WTC11 (cell line): ENCODE measurements around the gene BICC1. TPM values are rescaled to one million over a fixed set of nuclear protein-coding genes. Genes with fewer than 3 reads are reported as not detected.

ENCODE experiments used
- ATAC-seq: fragments of 200-7000 bp; cut with Tn5 transposase; 2 replicates; pipeline ENCODE4 v1.10.0; 2021; ENCODE audit warnings: mild to moderate bottlenecking, moderate library complexity
- CTCF ChIA-PET: fragments of 300-600 bp; sonication (Branson Sonifier 250); formaldehyde crosslinking; loops from one replicate; lab custom pipeline; 2021; ENCODE audit warnings: antibody characterized with exemption; lab: Charles Lee
- POLR2A ChIA-PET: fragments of 350-600 bp; sonication (Branson Sonifier 250); formaldehyde crosslinking; loops from one replicate; lab custom pipeline; 2021; ENCODE audit warnings: antibody characterized with exemption; lab: Charles Lee
- DNase-seq: peaks from one replicate; pipeline ENCODE4 v3.0.0; 2021; ENCODE audit warnings: low spot score
- H3K27ac Mint-ChIP-seq: 2 replicates; pipeline ENCODE4 v1.8.0; 2021; ENCODE audit warnings: mixed read lengths
- H3K27me3 Mint-ChIP-seq: 2 replicates; pipeline ENCODE4 v1.8.0; 2021; ENCODE audit warnings: low read depth, mild to moderate bottlenecking, moderate library complexity, mixed read lengths
- H3K36me3 Mint-ChIP-seq: 2 replicates; pipeline ENCODE4 v1.8.0; 2021; ENCODE audit warnings: mixed read lengths
- H3K4me1 Mint-ChIP-seq: 2 replicates; pipeline ENCODE4 v1.8.0; 2022; ENCODE audit warnings: mixed read lengths
- H3K4me3 Mint-ChIP-seq: 2 replicates; pipeline ENCODE4 v1.8.0; 2021; ENCODE audit warnings: mild to moderate bottlenecking, moderate library complexity, mixed read lengths
- H3K9me3 Mint-ChIP-seq: 2 replicates; pipeline ENCODE4 v1.8.0; 2021; ENCODE audit warnings: mixed read lengths
- ATF1 ChIP-seq: sonication (generic); formaldehyde crosslinking; IDR thresholded peaks from 2 replicates; pipeline ENCODE4 v1.8.1; 2023; ENCODE audit warnings: mild to moderate bottlenecking, moderate library complexity, missing genetic modification reagents
- FOXJ3 ChIP-seq: sonication (generic); formaldehyde crosslinking; IDR thresholded peaks from 2 replicates; pipeline ENCODE4 v1.9.0; 2021; ENCODE audit warnings: missing genetic modification reagents, mild to moderate bottlenecking, borderline replicate concordance
- MXD4 ChIP-seq: fragments of 250-450 bp; sonication (Bioruptor Pico); IDR thresholded peaks from 2 replicates; pipeline ENCODE4 v1.8.0; 2021; ENCODE audit warnings: mild to moderate bottlenecking, moderate library complexity, borderline replicate concordance
- NFATC4 ChIP-seq: fragments of 250-450 bp; sonication (Bioruptor Pico); IDR thresholded peaks from 2 replicates; pipeline ENCODE4 v1.9.0; 2021; ENCODE audit warnings: mild to moderate bottlenecking
- NR1H2 ChIP-seq: sonication (generic); formaldehyde crosslinking; IDR thresholded peaks from 2 replicates; pipeline ENCODE4 v1.9.0; 2021; ENCODE audit warnings: mild to moderate bottlenecking, moderate library complexity, missing genetic modification reagents
- ZNF121 ChIP-seq: sonication (generic); formaldehyde crosslinking; IDR thresholded peaks from 2 replicates; pipeline ENCODE4 v1.8.0; 2023; ENCODE audit warnings: missing genetic modification reagents
- ZNF263 ChIP-seq: sonication (generic); formaldehyde crosslinking; IDR thresholded peaks from 2 replicates; pipeline ENCODE4 v1.8.1; 2022; ENCODE audit warnings: low read depth, mild to moderate bottlenecking, moderate library complexity, missing genetic modification reagents
- ZNF396 ChIP-seq: fragments of 250-450 bp; sonication (Bioruptor Pico); IDR thresholded peaks from 2 replicates; pipeline ENCODE4 v1.8.0; 2021; ENCODE audit warnings: mild to moderate bottlenecking, moderate library complexity, borderline replicate concordance
- ZNF423 ChIP-seq: fragments of 250-450 bp; sonication (Bioruptor Pico); IDR thresholded peaks from 2 replicates; pipeline ENCODE4 v2.1.2; 2022; ENCODE audit warnings: mild to moderate bottlenecking, moderate library complexity
- total RNA-seq: library from RNA; stranded (reverse); gene quantifications from 3 replicates; pipeline ENCODE4 v1.2.3, GENCODE V29; 2021
- TF ChIP-seq, protein P1 (sequence below): fragments of 250-450 bp; sonication (Bioruptor Pico); IDR thresholded peaks from 2 replicates; pipeline ENCODE4 v1.8.0; 2021; ENCODE audit warnings: mild to moderate bottlenecking
- TF ChIP-seq, protein P2 (sequence below): sonication (generic); formaldehyde crosslinking; IDR thresholded peaks from 2 replicates; pipeline ENCODE4 v1.8.1; 2023; ENCODE audit warnings: mild to moderate bottlenecking, missing genetic modification reagents, moderate library complexity
- TF ChIP-seq, protein P3 (sequence below): sonication (generic); formaldehyde crosslinking; IDR thresholded peaks from 2 replicates; pipeline ENCODE4 v1.8.1; 2022; ENCODE audit warnings: low read depth, missing genetic modification reagents, borderline replicate concordance
- TF ChIP-seq, protein P4 (sequence below): sonication (generic); formaldehyde crosslinking; IDR thresholded peaks from 2 replicates; pipeline ENCODE4 v1.8.0; 2023; ENCODE audit warnings: mild to moderate bottlenecking, missing genetic modification reagents
- TF ChIP-seq, protein P5 (sequence below): sonication (generic); formaldehyde crosslinking; IDR thresholded peaks from 2 replicates; pipeline ENCODE4 v1.8.1; 2022; ENCODE audit warnings: mild to moderate bottlenecking, moderate library complexity, missing genetic modification reagents
- TF ChIP-seq, protein P6 (sequence below): sonication (generic); formaldehyde crosslinking; IDR thresholded peaks from 2 replicates; pipeline ENCODE4 v1.8.0; 2022; ENCODE audit warnings: mild to moderate bottlenecking, missing genetic modification reagents
- TF ChIP-seq, protein P7 (sequence below): sonication (generic); formaldehyde crosslinking; IDR thresholded peaks from 2 replicates; pipeline ENCODE4 v1.8.0; 2022; ENCODE audit warnings: mild to moderate bottlenecking, missing genetic modification reagents
- TF ChIP-seq, protein P8 (sequence below): fragments of 250-450 bp; sonication (Bioruptor Pico); IDR thresholded peaks from 2 replicates; pipeline ENCODE4 v1.9.0; 2021; ENCODE audit warnings: moderate library complexity, mild to moderate bottlenecking, inconsistent platforms, borderline replicate concordance
- TF ChIP-seq, protein P9 (sequence below): fragments of 250-450 bp; sonication (Bioruptor Pico); IDR thresholded peaks from 2 replicates; pipeline ENCODE4 v1.9.0; 2021; ENCODE audit warnings: mild to moderate bottlenecking

BICC1 gene
- total RNA-seq, 1 experiment from 2014 or later: 0.61 TPM

DNA sequence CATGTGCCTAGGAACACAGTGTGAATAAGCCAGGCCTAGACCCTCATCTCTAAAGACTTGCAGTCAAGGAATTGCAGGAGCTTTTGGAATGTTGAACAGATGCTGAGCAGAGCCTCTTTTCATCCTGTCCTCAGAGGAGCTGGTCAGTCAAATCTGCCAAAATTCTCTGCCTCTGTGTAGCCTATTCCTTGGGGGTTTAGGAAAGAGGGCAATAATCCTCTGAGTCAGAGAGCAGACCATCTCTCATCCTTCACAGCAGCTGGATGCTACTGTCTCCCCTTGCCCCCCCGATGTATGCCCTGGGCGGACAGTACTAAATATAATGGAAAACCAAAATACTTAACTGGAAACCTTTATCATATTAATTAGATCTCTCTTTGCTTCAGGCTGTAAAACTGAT is 52.6 kb downstream of the BICC1 start:
- CTCF ChIA-PET: no interaction called here
- Mint-ChIP-seq H3K27me3 (no peaks in the 10 kb centered on the region), H3K27ac (no peak overlapping the region)
- TF ChIP-seq, protein P1, sequence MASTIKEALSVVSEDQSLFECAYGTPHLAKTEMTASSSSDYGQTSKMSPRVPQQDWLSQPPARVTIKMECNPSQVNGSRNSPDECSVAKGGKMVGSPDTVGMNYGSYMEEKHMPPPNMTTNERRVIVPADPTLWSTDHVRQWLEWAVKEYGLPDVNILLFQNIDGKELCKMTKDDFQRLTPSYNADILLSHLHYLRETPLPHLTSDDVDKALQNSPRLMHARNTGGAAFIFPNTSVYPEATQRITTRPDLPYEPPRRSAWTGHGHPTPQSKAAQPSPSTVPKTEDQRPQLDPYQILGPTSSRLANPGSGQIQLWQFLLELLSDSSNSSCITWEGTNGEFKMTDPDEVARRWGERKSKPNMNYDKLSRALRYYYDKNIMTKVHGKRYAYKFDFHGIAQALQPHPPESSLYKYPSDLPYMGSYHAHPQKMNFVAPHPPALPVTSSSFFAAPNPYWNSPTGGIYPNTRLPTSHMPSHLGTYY: no peak
- no peak for TF ChIP-seq FOXJ3 (CRISPR knock-in tag)
- TF ChIP-seq, protein P2, sequence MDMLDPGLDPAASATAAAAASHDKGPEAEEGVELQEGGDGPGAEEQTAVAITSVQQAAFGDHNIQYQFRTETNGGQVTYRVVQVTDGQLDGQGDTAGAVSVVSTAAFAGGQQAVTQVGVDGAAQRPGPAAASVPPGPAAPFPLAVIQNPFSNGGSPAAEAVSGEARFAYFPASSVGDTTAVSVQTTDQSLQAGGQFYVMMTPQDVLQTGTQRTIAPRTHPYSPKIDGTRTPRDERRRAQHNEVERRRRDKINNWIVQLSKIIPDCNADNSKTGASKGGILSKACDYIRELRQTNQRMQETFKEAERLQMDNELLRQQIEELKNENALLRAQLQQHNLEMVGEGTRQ (CRISPR knock-in tag): no peak
- TF ChIP-seq, protein P3, sequence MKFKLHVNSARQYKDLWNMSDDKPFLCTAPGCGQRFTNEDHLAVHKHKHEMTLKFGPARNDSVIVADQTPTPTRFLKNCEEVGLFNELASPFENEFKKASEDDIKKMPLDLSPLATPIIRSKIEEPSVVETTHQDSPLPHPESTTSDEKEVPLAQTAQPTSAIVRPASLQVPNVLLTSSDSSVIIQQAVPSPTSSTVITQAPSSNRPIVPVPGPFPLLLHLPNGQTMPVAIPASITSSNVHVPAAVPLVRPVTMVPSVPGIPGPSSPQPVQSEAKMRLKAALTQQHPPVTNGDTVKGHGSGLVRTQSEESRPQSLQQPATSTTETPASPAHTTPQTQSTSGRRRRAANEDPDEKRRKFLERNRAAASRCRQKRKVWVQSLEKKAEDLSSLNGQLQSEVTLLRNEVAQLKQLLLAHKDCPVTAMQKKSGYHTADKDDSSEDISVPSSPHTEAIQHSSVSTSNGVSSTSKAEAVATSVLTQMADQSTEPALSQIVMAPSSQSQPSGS (CRISPR knock-in tag): no peak
- TF ChIP-seq, protein P4, sequence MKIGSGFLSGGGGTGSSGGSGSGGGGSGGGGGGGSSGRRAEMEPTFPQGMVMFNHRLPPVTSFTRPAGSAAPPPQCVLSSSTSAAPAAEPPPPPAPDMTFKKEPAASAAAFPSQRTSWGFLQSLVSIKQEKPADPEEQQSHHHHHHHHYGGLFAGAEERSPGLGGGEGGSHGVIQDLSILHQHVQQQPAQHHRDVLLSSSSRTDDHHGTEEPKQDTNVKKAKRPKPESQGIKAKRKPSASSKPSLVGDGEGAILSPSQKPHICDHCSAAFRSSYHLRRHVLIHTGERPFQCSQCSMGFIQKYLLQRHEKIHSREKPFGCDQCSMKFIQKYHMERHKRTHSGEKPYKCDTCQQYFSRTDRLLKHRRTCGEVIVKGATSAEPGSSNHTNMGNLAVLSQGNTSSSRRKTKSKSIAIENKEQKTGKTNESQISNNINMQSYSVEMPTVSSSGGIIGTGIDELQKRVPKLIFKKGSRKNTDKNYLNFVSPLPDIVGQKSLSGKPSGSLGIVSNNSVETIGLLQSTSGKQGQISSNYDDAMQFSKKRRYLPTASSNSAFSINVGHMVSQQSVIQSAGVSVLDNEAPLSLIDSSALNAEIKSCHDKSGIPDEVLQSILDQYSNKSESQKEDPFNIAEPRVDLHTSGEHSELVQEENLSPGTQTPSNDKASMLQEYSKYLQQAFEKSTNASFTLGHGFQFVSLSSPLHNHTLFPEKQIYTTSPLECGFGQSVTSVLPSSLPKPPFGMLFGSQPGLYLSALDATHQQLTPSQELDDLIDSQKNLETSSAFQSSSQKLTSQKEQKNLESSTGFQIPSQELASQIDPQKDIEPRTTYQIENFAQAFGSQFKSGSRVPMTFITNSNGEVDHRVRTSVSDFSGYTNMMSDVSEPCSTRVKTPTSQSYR (CRISPR knock-in tag): no peak
- no peak for TF ChIP-seq NFATC4 (CRISPR knock-in tag)
- TF ChIP-seq, protein P5, sequence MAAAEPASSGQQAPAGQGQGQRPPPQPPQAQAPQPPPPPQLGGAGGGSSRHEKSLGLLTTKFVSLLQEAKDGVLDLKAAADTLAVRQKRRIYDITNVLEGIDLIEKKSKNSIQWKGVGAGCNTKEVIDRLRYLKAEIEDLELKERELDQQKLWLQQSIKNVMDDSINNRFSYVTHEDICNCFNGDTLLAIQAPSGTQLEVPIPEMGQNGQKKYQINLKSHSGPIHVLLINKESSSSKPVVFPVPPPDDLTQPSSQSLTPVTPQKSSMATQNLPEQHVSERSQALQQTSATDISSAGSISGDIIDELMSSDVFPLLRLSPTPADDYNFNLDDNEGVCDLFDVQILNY (CRISPR knock-in tag): no peak
- TF ChIP-seq, protein P6, sequence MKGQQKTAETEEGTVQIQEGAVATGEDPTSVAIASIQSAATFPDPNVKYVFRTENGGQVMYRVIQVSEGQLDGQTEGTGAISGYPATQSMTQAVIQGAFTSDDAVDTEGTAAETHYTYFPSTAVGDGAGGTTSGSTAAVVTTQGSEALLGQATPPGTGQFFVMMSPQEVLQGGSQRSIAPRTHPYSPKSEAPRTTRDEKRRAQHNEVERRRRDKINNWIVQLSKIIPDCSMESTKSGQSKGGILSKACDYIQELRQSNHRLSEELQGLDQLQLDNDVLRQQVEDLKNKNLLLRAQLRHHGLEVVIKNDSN: no peak
- TF ChIP-seq ATF1 (CRISPR knock-in tag): no peak
- no peak for TF ChIP-seq MXD4
- TF ChIP-seq, protein P7, sequence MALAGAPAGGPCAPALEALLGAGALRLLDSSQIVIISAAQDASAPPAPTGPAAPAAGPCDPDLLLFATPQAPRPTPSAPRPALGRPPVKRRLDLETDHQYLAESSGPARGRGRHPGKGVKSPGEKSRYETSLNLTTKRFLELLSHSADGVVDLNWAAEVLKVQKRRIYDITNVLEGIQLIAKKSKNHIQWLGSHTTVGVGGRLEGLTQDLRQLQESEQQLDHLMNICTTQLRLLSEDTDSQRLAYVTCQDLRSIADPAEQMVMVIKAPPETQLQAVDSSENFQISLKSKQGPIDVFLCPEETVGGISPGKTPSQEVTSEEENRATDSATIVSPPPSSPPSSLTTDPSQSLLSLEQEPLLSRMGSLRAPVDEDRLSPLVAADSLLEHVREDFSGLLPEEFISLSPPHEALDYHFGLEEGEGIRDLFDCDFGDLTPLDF (CRISPR knock-in tag): no peak
- TF ChIP-seq ZNF263 (CRISPR knock-in tag): no peak
- TF ChIP-seq ZNF121: no peak
- no peak for TF ChIP-seq NR1H2 (CRISPR knock-in tag)
- TF ChIP-seq ZNF423 (CRISPR knock-in tag): no peak
- no peak for TF ChIP-seq ZNF396 (CRISPR knock-in tag)
- TF ChIP-seq, protein P8, sequence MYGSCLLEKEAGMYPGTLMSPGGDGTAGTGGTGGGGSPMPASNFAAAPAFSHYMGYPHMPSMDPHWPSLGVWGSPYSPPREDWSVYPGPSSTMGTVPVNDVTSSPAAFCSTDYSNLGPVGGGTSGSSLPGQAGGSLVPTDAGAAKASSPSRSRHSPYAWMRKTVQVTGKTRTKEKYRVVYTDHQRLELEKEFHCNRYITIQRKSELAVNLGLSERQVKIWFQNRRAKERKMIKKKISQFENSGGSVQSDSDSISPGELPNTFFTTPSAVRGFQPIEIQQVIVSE (CRISPR knock-in tag): no peak
- TF ChIP-seq, protein P9, sequence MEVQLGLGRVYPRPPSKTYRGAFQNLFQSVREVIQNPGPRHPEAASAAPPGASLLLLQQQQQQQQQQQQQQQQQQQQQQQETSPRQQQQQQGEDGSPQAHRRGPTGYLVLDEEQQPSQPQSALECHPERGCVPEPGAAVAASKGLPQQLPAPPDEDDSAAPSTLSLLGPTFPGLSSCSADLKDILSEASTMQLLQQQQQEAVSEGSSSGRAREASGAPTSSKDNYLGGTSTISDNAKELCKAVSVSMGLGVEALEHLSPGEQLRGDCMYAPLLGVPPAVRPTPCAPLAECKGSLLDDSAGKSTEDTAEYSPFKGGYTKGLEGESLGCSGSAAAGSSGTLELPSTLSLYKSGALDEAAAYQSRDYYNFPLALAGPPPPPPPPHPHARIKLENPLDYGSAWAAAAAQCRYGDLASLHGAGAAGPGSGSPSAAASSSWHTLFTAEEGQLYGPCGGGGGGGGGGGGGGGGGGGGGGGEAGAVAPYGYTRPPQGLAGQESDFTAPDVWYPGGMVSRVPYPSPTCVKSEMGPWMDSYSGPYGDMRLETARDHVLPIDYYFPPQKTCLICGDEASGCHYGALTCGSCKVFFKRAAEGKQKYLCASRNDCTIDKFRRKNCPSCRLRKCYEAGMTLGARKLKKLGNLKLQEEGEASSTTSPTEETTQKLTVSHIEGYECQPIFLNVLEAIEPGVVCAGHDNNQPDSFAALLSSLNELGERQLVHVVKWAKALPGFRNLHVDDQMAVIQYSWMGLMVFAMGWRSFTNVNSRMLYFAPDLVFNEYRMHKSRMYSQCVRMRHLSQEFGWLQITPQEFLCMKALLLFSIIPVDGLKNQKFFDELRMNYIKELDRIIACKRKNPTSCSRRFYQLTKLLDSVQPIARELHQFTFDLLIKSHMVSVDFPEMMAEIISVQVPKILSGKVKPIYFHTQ: no peak
- TF ChIP-seq, all 79 proteins: peak for 0
- POLR2A ChIA-PET: interaction anchor here (0.5 kb wide), 1 partner anchor 89 kb away, joined by 6 read pairs; no protein-coding TSS in a partner anchor
- DNase-seq (no peak), ATAC-seq (no peak)
- Mint-ChIP-seq H3K4me3 (no peak overlapping the region), H3K9me3 (peaks cover 28% of the 10 kb centered on the region), H3K4me1 (no peaks in the 10 kb centered on the region), H3K36me3 (peaks cover 14% of the 10 kb centered on the region; the same call in 1 of the 2 replicates)
